ENCODE data around the gene BOLA1.

Gene BOLA1

DNA sequence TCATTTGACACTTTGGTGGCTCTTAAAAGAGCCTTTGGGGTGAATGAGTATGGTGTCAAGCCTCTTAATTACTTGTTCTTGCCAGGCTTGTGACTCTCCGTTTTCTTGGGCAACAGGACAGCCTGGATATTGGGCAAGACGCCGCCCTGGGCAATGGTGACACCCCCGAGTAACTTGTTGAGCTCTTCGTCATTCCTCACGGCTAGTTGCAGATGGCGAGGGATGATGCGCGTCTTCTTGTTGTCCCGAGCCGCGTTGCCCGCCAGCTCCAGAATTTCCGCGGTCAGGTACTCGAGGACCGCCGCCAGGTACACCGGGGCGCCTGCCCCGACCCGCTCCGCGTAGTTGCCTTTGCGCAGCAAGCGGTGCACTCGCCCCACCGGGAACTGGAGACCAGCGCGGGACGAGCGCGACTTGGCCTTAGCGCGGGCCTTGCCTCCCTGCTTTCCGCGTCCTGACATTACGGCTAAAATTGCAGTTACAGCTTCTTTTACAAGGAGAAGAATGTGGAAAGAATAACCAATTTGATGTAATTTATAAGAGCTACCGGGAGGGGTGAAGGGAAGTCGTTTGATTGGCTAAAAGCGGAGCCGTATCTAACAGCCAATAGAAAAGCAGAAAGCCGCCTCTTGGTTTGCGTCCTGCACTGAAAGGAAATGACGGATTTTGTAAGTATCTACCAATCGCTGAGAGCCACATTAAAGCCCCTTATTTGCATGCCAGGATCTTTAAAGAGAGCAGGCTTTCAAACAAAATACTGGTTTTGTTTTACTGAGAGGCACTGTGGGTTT, 11.7 kb upstream of the BOLA1 start:
- peak; percentile 91 for DNase-seq

DNA sequence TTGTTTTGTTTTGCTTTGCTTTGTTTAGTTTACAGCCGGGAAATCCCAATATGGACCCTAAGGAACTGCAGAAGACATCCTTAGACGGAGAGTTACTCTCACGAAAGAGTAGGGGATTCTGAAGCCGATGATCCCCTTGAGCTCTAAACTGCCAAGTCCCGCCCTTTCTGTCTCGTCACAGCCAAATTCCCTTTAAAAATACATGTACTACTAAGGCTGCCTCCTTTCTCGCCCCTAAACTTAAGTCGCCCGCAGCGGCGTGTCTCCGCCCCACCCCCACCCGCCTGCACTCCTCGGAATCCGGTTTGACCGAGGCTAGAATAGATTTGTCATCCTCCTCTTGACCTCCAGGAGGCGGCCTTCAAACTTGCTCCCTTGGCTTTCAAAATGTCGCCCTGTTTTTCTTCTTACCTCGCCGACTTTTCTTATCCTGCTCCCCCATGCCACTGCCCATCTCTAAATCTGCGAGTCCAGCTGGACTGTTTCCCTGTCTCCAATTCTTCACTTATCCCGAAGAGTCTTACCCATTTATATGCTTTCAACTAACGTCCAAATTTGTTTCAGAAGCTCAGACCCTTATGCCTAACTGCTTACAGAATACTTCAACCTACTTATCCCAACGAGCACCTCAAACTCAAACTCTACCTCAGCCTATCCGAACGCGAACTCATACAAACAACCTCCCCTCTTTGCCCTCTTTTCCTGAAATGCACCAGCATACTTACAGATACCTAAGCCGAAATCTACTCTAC, 10.9 kb upstream of the BOLA1 start:
- DNase-seq, result peak; percentile 84

DNA sequence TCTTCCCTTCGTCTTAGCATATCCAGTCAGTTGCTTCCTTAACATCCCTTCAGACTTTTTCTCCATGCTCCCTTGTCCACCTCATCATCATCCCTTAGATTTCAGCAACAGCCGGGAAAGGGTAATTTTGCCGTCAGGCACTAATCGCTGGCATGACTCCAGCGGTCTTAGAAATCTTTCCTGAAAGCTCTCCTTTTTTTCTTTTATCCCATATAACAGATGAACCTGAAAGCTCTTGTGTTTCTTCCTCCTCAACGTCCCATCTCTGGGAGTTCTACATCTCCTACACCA, 10.4 kb upstream of the BOLA1 start:
- no peak for DNase-seq

DNA sequence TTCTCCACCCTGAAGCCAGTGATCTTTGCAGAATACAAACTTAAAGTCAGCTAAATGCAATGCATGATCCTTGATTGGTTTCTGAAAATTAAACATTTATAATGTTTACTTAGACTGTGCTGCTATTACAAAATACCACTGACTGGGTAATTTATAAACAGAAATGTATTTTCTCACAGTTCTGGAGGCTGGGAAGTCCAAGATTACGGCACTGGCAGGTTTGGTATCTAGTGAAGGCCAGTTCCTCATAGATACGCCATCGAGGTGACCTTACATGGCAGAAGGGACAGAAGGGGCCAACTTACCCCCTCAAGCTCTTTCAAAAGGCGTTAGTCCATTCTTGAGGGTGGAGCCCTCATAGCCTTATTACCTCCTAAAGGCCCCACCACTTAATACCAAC, 2.8 kb upstream of the BOLA1 start:
- no peak for DNase-seq

DNA sequence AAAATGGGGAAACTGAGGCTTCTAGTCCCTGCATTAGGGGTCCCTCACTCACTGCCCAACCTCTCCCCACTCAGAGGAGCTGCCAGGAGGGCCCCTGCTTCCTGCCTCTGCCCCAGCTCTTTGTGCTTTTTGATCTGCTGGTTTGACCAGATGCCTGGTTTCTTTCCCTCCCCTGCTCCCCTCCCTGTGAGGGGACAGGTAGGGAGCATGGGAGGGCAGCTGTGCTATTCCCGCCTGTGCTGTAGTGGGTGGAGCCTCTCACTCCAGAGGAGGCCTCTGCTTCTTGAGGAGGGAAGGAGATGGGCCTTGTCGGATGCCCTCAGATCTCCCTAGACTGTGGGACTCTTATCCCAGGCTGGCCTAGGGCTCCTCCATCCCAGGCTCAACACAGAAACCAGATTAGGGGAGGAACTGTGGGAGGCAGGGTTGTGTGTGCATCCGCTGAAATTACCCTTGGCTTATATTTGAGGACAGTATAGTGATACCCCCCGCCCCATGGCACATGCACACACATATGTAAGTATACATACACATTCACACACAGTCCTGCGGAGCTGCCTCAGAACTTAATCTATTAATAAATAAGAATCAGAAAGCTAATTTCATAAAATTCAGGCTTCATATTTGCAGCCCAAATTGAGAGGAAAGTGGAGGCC, 4.6 kb downstream of the BOLA1 start:
- DNase-seq, result no peak

DNA sequence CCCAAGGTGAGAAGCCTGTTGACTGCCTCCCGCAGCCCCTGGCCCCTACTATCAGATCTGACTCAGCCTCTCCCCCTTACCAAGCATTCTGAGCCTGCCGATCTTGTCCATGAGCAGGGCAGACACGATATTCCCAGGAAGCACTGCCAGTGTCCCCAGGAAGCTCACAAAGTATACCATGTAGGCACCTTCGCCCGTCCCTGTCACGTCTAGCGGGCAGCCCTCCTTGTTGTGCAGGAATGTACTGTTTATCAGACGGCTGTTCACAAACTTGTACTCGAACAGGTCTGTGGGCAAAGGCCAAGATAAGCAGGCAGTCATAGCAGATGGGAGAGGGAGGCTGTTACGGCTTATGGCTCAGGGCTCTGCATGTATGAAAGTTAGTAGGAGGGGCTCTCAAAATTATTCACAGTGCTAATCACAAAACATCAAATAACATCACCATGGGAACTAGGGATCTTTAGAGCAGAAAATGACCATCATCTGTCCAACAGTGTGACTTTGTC, 7.3 kb downstream of the BOLA1 start:
- no peak for DNase-seq

DNA sequence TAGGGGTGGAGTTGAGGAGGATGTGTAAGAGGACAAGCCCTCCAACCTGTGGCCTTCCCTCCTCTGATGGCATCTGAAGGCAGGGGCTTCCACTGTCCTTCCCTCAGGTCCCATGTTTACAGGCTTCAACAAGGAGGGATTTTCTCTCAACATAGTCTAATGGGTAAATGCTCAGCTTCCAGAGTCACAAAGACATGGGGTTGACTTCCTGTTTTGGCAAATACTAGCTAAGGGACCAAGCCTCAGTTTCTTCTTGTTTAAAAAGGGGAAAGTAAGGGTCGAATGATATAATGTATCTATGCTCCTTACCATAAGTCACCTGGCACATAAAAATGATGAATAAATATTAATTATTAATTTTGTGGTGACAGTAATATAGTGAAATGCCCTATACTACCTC, 15.2 kb downstream of the BOLA1 start:
- DNase-seq, result no peak

DNA sequence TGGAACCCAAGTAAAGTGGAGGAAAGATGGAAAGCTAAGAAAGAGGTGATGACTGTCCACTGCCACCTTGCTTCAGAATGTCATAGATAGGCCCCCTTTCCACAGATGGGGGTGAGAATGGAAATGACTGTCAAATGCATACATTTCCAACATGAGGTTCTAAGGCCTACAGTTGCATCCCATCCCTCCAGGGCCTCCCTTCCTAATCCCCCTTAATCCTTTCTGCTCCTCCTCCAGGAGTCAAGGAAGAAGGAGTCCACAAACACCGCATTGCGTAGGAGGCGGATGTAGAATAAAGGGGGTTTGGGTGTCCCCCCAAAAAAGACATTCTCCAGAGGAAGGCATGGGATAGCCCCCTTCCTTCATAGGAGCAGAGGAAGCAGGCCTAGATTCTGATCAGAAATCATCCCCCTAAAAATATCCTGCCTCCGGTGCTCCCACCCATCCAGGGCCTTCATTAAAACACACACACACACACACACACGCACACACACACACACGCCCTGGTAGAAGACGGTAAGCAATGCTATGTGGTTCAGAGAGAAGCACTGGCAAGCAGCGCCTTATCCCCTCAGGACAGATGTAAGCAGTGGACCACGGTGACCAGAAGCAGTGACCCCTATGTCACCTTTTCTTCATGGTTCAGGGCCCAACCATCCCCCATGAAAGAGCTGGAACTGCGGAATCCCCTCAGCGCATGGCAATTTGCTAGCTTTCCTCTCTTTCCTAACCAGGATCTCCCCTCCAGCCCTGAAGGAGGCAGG, 16.2 kb downstream of the BOLA1 start:
- DNase-seq, result no peak

DNA sequence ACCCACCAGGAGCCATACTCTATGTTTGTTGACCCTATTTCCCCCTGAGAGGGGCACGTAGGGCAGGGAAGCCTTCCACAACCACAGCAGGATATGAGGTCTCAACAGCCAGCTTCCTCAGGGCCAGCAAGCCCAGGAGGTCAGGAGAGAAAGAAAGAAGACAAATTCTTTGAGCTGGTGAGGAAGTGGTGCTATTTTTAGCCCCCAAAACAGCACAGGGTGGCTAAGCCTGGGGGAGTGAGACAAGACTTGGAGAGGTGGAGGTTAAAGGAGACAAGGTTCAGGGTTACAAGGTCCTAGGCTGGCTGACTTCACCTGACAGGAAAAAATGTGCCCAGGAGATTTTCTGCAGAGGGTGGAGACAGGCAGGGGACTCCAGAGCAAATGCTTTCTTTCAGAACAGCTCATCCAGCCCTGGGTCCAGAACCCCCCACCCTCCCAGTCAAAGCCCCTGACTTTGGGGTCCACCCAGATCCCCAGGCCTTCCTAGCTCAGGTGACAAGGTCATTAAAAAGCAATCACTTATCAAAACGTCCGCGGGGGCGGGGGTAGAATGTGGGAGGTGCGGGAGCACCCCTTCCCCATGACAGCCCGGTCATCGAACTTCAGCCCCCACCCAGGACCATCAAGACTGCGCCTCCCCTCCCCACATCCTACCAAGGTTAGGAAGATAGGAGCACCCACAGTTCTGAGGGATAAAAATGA, 17.0 kb downstream of the BOLA1 start:
- peak; percentile 40 for DNase-seq

DNA sequence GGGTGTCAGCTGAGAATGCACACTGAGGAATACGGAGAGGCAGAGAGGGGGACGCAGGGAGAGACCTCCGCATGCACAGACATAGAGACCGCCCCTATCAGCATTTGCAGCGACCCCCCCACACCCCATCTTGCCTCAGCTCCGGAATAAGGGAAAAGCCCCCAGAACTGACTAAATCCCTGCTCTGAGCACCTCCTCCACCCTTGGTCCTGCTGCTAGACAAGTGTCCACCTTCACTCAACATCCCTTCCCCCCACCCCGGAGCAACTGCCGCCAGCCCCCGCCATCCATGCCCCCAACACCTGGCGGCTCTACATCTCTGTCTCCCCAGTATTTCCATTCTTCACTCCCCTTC, 17.5 kb downstream of the BOLA1 start:
- DNase-seq, result no peak

DNA sequence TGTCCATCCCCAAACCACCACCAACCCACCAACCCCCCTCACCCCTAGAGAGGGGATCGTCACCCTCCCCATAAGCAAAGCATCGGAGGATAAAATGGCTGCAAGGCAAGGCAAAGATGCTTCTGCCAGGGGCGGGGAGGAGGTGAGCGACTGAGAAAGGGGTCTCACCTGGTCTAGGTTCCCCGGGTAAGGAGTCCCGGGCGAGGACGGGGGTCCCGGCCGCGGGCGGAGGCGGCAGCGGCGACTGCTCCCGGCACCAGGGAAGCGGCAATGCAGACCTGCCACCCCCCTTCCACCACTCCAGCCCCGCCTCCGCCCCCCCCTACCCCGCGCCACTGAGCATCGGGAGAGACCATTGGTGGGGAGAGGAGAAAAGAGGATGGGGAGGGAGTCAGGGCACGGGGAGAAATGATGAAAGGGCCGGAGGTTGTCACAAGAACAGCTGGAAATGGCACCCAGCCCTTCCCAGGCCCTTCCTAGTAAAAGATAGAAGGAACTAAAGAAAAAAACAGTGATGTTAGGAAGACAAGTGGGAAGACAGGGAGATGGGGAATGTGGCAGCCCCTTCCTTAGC, 18.3 kb downstream of the BOLA1 start, which contains the start of gene SV2A:
Gene SV2A (minus strand): TSS at position 274 of the 574 bp plus-strand sequence. CDS start 4,004 bp downstream, outside the sequence.
- DNase-seq, result peak; percentile 62

DNA sequence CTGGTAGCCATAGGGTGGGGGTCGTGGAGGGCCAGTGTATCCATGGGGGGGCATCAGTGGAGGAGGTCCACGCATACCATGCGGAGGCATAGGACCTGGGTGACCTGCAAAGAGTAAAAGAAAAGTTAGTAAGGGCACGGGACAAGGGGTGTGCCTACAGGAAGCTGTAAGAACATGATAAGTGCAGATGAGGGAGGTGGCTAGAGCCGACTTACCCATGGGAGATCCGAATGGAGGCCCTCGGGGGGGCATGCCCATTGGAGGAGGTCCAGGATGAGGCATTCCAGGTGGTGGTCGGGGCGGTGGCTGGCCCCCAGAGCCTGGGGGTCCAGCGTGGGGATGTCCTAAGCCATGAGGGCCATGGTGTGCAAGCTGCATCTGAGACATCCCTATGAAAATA, 24.3 kb downstream of the BOLA1 start:
- DNase-seq, result no peak

DNA sequence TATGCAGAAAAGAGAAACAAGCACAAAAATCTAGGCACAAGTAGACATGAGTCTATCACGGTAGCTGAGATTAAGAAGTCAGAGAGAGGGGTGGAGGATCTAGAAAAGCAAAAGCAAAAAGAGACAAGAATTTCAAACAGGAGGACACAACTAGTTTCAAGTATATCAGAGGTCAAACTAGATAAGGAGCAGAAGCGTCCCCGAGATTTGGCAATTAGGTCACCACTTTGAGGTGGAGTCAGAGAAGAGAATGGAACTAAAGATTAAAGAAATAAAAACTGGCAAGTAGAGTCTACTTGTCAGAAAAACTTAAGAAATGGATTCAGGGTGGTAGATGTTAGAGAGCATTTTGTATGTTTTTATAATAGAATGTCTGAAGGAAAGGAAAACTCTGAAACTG, 26.0 kb downstream of the BOLA1 start:
- no peak for DNase-seq

DNA sequence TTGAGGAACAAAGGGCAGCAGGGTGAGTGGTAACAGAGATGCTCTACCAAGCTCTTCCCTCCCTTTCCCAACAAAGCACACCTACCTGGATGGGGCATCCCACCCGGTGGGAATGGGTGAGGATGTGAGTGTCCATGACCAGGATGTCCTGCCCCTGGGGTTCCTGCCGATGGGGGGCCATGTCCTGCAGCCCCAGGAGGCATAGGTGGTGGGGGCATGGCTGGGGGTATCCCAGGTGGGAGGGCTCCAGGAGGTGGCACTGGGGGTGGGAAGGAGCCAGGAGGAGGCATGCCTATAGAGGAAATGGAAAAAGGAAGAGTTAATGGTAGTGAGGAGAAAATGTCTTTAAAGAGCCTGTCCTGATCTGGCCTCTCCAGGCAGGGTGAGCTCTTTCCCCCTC, 26.4 kb downstream of the BOLA1 start:
- no peak for DNase-seq

DNA sequence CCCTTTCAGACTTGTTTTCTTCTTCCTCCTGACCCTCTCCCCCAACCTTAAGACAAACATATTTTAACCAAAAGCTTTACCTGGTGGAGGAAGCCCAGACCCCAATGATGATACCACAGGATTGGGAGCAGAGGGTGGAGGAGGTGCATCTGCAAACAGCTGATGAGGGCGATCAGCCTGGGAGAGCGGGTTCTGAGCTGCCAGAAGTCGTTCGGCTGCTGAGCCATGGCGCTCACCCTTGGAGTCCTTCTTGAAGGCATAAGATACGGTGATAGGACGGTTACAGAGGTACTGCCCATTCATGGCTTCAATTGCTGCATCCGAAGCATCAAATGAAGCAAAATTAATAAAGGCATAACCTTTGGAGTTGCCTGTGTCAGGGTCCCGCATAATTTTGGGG, 26.9 kb downstream of the BOLA1 start:
- no peak for DNase-seq

DNA sequence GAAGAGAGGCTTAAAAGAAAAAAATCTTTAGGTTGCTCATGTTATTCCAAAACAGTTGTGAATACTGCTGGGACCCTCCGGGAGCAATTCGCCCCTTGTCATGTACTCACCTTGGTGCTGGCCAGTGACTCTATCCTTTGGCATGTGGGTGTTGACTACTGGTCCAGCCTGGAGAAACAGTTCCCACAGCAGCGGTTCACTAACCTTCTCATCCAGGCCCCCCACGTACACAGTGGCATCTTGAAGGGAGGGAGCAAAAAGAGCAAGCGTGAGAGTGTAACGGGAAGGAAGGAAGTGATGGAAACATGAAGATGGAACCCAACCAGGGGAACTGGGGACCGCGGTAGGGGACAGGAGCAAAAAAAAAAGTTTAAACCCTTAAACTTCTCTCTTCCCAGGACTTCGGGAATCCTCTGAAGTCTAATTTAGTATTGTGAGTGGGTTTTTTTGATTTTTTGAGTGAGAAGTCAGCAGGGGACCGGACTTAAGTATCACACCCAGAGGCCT, 27.7 kb downstream of the BOLA1 start:
- no peak for DNase-seq

DNA sequence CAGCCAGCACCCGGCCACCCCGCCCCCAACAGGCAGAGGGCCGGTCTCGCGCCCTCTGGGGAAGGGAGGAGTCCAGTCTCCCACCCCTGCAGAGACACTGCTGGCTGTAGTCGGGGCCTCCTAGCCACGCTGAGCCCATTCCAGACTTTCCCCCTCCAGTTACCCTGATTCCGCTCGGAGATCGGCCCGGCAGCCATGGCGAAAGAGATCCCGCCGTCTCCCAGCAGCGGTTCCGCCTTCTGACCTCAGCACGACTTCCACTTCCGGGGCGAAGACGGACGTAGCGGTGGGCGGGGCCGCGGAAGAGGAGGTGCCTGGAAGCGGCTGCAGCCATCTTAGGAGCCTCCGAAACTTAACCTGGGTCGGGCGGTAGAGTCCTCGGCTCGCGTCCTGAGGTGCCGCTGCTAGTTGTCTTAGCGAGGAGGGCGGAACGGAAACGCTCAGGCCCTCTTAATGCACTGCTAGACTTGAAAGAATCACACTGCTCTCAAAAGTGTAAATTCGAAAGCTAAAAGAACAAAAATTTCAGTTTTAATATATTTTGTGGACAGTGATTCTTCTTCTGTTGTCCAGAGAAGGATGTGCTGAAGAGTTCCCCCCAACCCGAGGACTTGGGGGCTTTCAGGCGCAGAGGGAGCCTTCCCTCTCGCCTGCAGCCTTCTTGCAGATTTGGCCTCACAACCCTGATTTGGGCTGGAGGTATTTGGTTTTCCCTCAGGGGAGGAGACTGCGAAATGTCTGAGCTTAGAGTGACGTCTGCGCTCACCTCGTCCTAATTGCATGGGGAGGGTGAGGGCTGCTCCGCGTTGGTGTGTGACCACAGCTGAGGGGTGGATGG, 28.4 kb downstream of the BOLA1 start, which contains the start of gene SF3B4:
Gene SF3B4 (minus strand): TSS at position 241 of the 838 bp plus-strand sequence. CDS start 44 bp downstream, at position 197.
- DNase-seq, result peak; percentile 89

DNA sequence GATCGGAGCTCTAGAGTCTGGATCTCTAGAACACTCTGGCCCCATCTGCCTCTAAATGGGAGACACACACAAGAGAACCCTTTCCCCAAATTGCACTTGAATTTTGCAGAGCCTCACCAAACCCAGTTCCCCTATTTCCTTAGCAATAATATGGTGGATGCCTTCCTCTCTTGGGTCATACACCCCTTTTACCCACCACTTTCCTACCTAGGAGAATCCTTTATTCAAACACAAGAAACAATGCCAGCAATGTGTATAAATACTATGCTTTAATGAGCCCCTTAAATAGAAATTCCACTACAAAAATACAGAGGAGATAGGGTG, 29.0 kb downstream of the BOLA1 start:
- DNase-seq, result no peak

DNA sequence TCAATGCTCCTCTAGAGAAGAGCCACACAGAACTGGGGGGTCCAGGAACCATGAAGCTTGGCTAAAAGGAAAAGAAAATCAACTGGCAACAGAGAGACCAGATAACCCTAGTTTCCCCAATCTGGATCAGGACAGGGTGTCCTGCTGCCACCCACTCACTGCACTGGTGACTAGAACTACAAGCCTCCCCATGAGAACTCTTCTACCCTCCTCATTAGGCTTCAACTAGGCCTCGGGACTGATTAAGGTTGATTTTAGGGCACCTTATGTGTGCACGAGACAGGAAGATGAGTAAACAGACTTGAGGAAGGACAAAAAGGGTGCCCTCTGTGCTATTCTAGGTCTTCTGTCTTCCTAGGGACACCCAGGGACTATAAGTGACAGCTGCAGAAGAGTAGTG, 30.5 kb downstream of the BOLA1 start:
- DNase-seq, result no peak

DNA sequence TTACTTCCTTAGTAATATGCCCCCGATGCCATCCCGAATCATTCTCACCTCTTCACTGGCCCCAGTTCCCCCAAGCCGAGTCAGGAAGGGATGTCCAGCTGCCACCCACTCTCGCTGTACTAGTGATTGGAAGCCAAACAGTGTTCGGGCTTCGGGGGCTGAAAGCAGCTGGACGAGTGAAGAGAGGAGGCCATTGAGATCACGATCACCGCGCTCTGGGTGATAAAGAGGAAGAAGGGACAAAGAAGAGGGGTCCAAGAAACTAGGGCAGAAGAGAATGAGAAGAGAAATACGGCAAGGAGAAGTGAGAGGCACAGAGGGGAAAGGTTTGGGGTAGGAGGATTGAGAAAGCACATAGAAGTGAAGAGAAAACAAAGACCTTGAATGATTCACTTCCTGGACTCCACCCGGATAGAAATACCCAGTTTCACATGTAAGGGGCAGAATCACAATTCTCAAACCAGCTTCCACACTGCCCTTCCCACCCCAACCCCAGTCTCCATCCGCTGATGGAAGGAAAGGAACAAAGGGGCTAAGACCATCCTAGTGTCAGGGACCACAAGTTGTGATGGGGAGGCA, 31.9 kb downstream of the BOLA1 start:
- no peak for DNase-seq

DNA sequence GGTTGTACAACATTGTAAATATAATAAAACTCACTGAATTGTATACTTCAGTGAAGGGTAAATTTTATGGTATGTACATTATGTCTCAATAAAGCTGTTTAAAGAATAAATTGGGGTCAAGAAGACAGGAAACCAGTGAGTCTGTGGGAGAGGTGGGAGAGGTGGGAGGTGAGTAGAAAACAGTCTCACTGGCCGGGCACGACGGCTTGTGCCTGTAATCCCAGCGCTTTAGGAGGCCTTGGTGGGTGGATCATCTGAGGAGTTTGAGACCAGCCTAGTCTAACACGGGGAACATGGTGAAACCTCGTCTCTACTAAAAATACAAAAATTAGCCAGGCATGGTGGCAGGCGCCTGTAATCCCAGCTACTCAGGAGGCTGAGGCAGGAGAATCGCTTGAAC, 33.1 kb downstream of the BOLA1 start:
- no peak for DNase-seq
